Stimulated activated CD4-positive, alpha-beta T cell treated with anti-CD3 and anti-CD28 coated beads, Interleukin-4, amount 100 ng/mL, for 4 hours (primary cell): Measurements from ENCODE around the gene KRTAP19-2.
"Not testable (repeated sequence)": the region's sequence is repeated elsewhere in the genome, so short reads cannot be mapped to it uniquely, and the experiment has no call there.

Experiments
- DNase-seq, 2 experiments: peaks; one replicate each; pipeline ENCODE4 v3.0.0-alpha.2; 2020

Gene KRTAP19-2, protein sequence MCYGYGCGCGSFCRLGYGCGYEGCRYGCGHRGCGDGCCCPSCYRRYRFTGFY

DNA sequence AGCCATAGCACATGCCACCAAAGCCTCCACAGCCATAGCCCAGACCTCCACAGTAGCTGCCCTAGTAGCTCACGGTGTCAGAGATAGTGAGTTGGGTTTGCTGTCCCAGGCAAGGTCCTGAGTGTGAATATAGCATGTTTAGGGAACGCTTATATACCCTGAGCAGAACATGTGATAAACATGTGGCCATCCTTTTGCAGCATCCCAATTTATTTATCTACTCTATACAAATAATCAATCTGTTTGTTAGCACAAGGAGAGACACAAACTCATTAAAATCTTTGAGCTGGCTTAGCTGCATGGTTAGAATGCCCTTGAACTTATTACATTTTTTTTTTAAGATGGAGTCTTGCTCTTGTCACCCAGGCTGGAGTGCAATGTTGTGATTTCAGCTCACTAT is at the start of gene KRTAP19-2:
Gene KRTAP19-2 (minus strand): TSS at position 101 of the 400 bp plus-strand sequence. CDS start 88 bp downstream, at position 13.
- no peak for DNase-seq

DNA sequence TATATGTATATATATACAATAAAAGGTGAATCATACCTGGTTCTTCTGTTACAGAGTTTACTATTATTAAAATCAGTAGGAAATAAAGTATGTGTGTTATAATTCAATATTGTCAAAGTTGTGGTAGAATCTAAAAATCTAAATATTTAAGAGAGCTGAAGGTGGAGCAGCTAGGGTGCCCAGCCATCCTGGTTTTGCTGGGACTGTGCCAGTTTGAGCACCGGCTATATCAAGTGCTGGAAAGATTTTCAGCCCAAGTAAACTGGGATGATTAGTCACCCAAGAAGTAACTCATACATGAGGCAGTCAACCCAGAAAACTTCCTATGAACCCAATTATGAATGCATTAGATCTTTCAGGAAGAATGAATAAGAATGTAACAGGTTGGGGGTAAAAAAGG is 31.6 kb upstream of the KRTAP19-2 start:
- no peak for DNase-seq

DNA sequence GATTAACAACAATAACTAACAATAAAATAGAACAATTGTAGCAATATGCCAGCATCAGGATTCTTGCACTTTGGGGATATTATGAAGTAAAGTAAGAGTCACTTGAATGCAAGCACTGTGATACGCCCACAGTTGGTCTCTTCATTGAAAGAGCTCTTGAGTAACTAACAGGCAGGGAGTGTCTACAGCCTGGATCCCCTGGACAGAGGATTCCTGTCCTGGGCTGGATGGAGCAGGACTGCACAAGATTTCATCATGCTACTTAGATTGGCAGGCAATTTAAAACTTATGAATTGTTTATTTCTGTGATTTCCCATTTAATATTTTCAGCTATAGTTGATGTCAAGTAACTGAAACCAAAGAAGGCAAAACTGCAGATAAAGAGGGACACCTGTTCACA is 28.4 kb upstream of the KRTAP19-2 start:
- no peak for DNase-seq

DNA sequence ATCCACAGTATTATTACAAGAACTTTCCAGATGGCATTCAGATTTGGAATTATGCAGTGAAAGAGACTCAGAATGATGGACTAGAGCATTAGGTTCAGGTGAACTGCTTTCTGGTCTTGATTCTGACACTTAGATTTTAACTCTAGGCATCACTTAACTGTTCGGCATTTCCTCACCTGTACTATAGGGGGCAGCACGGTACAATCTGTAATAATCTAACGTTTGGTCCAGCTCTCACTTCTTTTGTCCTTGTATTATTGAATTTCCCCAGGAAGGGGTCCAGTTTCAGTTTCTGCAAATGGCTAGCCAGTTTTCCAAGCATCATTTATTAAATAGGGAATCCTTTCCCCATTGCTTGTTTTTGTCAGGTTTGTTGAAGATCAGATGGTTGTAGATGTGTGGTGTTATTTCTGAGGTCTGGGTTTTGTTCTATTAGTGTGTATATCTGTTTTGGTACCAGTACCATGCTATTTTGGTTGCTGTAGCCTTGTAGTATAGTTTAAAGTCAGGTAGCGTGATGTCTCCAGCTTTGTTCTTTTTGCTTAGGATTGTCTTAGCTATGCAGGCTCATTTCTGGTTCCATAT is 18.5 kb upstream of the KRTAP19-2 start:
- not testable (repeated sequence) for DNase-seq

DNA sequence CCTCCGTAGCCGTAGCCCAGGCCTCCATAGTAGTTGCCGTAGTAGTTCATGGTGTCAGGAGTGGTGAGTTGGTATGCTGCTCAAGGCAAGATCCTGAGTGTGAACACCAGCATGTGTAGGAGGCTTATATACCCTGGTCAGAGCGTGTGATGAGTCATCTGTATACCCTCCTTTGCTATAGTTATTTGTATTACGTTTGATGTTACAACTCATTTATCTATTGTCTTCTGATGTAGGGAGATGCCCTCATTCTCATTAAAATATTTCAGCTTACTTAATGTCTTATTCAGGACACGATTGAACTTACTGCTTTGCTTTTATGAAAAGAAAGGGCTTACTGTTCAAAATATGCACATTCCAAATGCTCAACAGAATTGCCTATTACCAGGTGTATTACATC is 14.8 kb upstream of the KRTAP19-2 start, which contains the start of gene KRTAP19-5:
Gene KRTAP19-5 (minus strand): TSS at position 101 of the 400 bp plus-strand sequence. CDS start 51 bp downstream, at position 50.
- DNase-seq: no peak

DNA sequence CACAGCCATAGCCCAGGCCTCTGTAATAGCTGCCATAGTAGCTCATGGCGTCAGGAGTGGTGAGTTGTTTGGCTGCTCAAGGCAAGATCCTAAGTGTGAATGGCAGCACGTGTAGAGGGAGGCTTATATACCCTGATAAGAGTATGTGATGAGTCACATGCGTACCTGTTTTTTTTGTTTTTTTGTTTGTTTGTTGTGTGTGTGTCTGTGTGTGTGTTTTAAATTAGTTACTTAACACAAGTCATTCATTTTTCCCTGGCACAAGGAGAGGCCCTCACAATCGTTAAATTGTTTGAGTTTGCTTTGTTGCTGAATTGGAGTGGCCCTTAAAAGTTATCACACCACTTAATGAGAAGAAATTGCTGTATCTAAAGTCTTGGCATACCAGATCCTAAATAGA is 9.8 kb upstream of the KRTAP19-2 start, which contains the start of gene KRTAP19-4:
Gene KRTAP19-4 (minus strand): TSS at position 101 of the 400 bp plus-strand sequence. CDS start 55 bp downstream, at position 46.
- DNase-seq: no peak

DNA sequence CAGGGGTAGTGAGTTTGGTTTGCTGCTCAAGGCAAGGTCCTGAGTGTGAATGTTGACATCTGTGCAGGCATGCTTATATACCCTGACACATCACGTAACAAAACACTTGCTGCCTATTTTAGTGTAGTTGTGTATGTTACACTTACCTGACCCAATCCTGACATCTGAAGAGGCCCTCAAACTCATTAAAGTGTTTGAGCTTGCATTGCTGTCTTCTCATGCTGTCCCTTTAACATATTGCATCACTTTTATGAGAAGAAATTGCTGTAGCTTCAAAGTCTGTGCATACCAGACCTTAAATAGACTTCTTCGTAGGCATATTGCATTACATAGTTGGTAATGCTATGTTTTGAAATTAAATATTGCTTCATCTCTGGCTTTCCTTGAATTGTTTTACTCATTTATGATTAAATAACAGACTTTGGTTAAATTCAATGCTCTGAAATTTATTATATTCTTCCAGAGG is 4.8 kb upstream of the KRTAP19-2 start, which contains the start of gene KRTAP19-3:
Gene KRTAP19-3 (minus strand): TSS at position 51 of the 466 bp plus-strand sequence. CDS start 56 bp downstream, outside the sequence.
- DNase-seq: no peak

DNA sequence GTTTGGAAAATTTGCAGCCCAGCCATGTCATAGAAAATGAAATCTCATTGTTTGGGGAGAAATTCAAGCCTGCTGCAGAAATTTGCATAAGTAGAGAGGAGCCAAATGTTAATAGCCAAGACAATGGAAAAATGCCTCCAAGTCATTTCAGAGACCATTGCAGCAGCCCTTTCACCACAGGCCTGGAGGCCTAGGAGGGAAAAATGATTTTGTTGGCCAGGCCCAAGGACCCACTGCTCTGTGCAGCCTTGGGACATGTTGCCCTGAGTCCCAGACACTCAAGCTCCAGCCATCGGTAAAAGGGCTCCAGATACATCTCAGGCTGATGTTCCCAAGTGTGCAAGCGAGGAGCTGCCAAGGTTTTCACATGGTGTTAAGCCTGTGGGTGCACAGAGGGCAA is 1.1 kb downstream of the KRTAP19-2 start:
- DNase-seq: no peak

DNA sequence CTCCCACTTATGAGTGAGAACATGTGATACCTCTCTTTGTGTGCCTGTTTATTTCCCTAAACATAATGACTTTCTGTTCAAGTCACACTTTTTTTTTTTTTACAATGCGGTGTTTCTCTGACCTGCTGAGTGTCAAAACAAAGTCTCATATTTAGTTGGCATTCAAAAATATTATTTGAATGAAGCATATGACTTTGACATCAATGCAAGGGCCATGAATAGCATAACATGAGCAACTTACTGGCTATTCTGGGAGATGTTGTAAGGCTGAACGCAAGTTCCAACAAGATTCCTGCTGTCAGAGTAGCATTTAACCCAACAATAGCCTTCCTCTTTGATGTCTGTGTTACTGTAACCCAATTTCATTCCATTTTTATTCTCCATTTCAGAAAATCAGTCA is 5.1 kb downstream of the KRTAP19-2 start:
- DNase-seq: no peak

DNA sequence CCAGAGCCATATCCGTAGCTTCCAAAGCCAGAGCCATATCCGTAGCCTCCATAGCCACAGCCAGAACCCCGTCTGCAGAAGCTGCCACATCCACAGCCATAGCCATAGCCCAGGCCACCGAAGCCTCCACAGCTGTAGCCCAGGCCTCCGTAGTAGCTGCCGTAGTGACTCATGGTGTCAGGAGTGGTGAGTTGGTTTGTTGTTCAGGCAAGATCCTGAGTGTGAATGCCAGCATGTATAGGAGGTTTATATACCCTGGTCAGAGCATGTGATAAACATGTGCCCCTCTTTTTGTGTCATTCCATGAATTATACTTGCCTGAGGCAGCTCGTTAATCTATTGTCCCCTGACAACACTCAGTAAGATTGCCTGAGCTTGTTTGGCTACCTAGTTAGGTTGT is 7.1 kb downstream of the KRTAP19-2 start, which contains the start of gene KRTAP19-1:
Gene KRTAP19-1 (minus strand): TSS at position 223 of the 400 bp plus-strand sequence. CDS start 50 bp downstream, at position 173.
- DNase-seq: no peak

DNA sequence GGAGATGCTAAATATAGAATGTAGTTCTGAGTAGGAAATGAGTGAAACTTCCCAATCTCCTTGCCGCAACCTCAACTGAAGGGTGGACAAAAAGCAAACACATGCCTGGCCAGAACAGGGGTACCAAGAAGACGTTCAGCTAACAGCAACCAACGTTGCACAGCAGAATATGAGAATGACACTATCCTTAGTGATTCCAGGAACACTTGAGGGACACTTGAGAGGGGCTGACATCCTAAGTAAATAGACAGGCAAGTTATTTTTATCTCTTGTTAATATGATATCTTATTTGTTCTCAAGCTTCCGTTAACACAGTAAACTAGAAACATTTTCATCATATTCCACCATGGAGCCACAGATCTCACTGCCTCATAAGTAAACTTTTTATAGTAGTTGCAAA is 8.0 kb downstream of the KRTAP19-2 start:
- DNase-seq: no peak

DNA sequence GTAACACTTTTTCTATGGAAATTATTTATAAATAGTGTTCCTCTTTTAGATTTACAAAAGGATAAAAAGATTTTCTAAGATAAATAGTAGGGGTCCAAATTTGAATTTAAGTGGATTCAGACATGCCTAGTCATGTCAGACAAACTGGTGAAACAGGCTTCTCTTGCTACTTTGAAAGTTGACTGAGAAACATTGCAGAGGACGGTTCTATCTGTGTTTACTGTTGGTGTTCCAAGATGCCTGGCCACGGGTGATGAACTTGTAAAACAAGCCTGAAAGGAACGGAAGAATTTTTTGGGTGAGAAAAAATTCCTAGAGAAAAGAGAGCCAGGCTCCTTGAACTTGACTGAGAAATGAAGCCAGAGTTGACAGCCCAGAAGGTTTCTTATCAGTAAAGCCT is 9.2 kb downstream of the KRTAP19-2 start:
- DNase-seq: no peak

DNA sequence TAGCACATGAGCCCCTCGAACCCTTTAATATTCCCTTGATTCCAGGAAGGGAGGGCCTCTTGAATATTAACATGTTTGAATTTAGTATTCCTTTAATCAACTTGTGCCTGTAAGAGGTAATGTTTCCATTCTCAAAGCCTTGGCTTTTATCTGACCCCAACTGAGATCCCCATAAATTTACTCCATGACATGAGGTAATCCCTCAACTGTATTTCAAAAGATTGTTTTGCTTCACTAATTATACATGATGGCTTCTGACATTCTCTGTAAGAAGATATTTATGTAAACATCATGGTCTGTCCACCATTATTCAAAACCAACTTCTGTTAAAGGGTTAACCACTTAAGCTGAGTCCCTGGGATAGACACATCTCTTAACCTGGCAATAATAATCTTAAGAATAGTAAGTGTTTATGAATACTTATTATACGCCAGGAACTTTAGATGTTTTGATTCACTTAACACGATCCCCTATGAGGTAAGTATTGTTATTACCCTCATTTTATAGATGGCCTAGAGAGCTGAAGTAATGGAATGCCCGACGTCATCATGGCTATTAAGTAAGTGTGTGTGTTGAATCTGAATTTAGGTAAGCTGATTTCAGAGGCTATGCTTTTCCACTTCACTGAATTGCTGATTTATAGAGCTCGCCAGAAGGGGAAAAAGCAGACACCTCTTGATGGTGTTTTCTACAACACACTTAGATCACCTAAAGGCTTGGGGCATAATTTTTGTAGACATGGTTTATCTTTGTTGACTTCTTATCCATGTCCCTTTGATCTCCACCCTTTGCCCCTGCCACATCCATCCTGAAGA is 18.1 kb downstream of the KRTAP19-2 start:
- no peak for DNase-seq

DNA sequence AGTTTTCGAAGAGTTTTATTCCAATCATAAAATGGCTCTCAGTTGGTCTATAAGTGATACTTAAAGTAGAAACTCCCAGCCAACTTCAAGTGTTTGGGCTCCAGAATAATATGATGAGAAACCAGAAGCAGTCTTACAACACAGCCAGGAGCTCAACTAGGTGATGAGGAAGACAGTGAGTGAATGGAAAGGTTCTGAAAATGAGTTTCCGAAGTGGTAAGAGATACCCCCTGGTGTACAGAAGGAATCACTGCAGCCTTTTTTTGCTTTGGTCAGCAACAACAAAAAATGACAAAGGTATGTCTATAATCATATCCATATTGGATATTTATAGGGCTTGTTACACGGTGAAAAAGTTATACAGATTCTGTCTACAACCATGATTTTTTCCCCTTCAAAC is 23.5 kb downstream of the KRTAP19-2 start:
- DNase-seq: no peak

DNA sequence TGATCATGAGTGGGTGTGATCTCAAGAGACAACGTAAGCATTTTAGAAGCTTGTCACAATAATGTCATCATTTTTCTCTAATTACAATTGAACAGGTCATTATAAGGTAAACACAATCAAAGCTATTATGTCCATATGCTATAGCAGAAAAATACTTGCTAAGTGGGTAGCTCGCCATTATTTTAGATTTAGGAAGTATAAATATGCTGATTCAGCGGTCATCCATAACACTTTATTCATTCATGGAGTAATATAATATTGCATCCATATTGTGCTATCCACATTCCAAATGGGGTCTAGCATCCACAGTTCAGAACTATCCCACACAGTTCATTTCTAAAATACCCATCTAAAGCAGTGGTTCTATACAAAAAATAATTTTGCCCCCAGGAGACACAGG is 38.7 kb downstream of the KRTAP19-2 start:
- DNase-seq: no peak

DNA sequence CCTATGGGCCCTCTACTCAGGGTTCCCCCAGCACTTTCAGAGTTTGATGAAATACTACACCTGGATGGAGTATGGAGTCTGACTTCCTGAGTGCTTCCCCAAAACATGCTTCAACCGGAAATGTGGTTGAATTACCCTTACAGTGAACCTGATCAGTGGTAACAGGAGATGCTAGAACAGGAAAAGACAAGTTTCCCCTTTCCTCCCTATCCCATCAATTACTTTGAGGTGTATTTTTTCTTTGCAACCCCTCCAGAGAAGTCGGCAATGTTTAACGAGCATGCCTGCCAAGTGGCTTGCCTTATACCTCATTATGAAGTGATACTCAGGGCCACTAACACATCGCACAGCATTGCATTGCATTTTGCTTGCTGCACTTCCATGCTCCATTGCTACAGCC is 40.2 kb downstream of the KRTAP19-2 start:
- no peak for DNase-seq

DNA sequence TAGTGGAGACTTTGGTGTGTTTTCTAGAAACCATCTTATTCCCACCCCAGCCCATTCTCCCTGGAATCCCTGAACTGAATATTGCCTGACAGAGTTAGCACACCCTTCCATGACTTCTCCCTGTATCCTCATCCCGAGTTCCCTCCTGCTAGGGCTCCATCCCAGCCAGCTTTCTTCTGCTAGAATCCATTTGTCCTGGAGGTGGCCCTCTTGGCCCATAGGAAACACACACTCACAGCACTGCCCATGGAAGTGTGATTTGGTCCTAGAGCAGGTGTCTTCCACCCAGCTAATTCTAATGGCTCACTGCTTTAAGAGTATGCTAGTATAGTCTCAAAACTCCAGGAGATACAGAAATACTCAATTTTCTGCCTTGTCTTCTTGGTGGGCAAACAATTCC is 43.0 kb downstream of the KRTAP19-2 start:
- no peak for DNase-seq

DNA sequence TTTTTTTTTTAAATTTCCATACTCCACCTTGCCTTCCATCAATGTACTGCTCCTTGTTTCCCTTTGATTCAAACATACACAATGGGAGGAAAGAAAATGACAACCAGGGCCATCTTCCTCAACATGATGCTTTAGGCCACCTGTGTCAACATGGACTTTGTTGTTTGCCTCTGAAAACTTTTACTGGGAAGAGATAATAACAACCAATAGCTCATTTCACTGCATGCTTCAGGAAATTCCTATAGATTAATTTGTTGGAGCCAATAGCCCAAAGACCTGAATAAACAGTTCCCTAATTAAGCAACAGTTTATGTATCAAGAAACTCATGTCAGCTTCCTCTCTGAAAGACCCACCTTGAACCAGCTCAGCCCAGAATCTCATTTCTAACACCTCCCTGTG is 44.0 kb downstream of the KRTAP19-2 start:
- DNase-seq: no peak

DNA sequence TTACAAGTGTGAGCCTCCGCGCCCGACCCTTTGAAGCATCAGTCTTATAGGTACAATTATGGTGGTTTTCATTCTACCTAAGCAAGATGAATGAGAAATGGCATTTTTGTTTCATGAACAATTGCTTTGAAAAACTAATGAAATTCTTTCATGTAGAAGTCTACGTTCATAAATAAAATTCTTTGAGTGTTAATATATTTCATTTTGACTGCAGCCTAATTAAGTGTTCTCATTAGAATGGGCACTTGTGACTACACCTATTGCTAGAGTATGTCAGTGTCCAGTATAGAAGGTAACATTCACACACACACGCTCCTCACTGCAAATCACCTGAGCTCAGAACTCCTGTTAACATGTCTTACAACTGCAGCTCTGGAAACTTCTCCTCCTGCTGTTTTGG is 47.3 kb downstream of the KRTAP19-2 start, which contains the start of gene KRTAP15-1:
Gene KRTAP15-1 (plus strand): TSS at position 301 of the 400 bp plus-strand sequence. CDS start 53 bp downstream, at position 354.
- DNase-seq: no peak
